Mammary epithelial cell (primary cell): ENCODE results near the gene FZD8.

ENCODE experiments used
- EZH2 ChIP-seq: IDR thresholded peaks from 2 replicates; pipeline ENCODE4 v1.6.1; 2012; ENCODE audit warnings: low read length, inconsistent platforms, borderline replicate concordance
- TF ChIP-seq, protein P1 (sequence below), 2 donors: IDR thresholded peaks in 1 of 2; conservative IDR thresholded peaks in 1 of 2; 2 replicates each; pipeline ENCODE4 v1.5.1; 2011 to 2012; ENCODE audit warnings: inconsistent platforms in 2 of 2, low read length in 2 of 2, mild to moderate bottlenecking in 2 of 2, control low read depth in 1 of 2, low read depth in 1 of 2; ENCODE audit not compliant: insufficient read depth in 1 of 2; ENCODE audit errors: extremely low read depth in 1 of 2

DNA sequence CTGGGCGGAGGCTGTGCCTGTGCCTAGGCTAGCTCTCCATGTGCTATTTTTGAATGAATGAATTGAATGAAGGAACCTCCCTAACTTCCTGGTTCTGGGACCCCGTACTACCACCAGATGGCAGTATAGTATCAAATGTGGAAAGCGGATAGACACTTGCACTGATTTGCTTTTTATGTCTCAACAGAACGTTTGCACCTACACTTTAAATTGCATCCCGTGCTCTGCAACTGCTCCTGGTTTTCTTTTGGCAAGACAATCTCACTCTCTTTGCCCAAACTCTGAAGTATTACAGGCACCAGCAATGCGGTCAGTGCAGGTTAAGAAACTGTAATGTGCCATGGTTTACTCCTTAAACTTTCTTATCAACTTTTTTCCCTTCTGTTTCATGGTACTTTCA is 6.5 kb downstream of the FZD8 start:
- TF ChIP-seq, protein P1, sequence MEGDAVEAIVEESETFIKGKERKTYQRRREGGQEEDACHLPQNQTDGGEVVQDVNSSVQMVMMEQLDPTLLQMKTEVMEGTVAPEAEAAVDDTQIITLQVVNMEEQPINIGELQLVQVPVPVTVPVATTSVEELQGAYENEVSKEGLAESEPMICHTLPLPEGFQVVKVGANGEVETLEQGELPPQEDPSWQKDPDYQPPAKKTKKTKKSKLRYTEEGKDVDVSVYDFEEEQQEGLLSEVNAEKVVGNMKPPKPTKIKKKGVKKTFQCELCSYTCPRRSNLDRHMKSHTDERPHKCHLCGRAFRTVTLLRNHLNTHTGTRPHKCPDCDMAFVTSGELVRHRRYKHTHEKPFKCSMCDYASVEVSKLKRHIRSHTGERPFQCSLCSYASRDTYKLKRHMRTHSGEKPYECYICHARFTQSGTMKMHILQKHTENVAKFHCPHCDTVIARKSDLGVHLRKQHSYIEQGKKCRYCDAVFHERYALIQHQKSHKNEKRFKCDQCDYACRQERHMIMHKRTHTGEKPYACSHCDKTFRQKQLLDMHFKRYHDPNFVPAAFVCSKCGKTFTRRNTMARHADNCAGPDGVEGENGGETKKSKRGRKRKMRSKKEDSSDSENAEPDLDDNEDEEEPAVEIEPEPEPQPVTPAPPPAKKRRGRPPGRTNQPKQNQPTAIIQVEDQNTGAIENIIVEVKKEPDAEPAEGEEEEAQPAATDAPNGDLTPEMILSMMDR (conservative IDR thresholded peaks at IDR 0.05 in 1 of 2, IDR thresholded peaks at IDR 0.05 in 1 of 2; ENCODE audit: extremely low read depth in 1 of 2, insufficient read depth in 1 of 2, low read depth in 1 of 2, low read length in 2 of 2): peak; percentile 92 to 93
- TF ChIP-seq EZH2: no peak
